Amygdala (tissue), 56 donors: Measurements from ENCODE around the gene HOXA1.

Experiments
- DNase-seq, 56 donors: peaks; one replicate each; lab custom pipeline; 2025; lab: John Stamatoyannopoulos, UW

The HOXA1 gene

DNA sequence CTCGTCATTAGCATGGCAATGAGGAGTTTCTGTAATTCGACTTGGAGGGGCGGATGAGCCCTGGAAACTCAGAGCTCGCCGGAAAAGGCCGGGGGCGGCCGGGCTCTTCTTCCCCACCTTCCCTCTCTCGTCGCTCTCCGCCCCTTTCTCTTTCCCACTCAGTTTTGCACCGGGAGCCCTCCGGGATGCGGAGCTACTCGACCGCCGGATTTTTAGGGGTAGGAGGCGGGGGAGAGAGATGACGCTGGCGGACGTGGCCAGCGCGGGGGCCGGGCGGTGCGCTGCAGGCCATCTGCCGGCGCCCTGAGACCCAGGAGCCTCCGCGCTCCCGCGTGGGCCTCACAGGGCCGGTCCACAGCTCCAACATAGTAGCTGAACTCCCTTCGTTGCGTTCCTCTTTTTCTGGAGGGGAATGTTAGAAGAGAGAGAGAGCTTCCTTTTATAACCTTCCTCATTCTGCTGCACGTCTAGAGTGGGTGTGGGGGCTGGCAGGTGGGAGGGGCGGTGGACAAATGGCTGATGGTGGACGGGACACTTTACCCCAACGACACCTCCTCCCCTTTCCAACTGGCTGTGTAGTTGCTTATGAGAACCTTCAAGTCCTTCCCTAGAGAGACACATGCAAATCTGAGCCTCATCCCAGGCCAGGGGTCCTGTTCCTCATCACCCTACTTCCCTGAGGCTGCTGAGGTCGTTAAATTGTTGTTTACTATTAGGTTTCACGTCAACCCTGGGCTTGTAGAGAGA is 1.1 kb upstream of the HOXA1 start:
- DNase-seq = no peak

GRCh38 chr7:27095050-27095896 is 527 bp downstream of the HOXA1 start:
- no peak for DNase-seq

DNA sequence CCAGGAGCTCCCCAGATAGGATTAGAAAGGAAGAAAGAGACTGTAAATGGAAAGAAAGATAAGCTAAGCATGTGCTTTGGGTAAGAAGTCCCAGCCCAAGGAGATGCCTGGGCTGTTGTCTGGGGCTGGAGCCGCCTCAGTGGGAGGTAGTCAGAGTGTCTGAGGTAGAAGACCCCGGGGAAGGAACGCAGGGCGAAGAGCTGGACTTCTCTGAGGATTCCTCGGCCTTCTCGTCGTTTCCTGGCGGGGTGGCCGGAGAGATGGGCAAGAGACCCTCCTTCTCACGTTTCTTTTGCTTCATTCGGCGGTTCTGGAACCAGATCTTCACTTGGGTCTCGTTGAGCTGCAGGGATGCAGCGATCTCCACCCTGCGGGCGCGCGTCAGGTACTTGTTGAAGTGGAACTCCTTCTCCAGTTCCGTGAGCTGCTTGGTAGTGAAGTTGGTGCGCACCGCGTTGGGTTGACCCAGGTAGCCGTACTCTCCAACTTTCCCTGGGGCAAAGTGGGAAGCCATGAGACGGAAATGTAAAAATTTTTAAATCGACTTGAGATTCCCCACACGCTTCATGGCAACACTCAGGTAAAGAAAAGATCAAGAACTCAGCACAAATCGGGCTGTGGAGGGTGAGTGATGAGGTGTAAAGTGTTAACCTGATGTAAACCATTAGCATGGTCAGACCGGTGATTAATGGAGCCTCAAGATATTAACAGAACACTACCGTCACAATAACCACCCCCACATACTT is 1.3 kb downstream of the HOXA1 start:
- no peak for DNase-seq

DNA sequence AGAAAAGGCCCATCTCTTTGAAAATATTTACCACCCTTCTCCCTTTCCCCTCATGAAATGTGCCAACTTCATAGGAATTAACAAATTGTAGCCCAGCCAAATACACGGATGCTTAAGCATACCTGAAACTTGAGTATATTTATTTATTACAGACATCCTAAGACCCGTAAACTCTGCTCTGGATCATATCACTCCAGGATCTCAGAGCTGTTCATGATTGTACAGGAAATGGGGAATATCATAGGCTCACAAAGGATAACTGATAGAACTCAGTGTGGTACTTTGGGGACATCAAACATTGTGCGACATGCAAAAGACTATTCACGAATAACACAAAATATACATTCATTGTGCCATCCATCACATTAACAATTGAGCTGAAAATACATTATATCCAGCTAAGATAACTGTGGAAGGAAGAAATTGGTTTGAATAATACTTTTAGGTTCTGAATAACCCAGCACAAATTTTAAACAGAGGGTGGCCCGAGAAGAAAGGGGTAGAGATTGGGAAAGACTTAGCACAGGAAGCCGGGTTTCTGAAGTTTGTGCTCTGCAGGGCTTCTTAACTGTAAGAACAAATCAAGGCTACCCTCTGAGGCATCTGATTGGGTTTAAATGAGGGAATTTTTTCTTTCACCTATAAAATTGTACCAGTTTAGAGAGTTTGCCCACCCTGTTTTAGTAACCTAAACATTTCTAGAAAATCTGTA is 2.5 kb downstream of the HOXA1 start:
- no peak for DNase-seq

DNA sequence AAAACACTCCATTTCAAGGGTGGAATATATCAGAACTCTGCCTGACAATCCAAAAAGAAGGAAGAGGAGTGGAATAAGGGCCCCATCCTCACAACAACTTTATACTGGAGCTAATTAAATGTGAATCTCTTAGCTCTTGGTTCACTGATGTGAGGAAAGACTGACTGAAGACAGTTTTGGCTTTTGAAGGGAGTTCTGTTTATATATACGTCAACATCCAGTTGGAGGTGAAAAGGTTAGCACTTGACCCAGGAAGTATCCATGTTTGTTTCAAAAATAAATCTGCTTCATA is 3.0 kb downstream of the HOXA1 start:
- DNase-seq = no peak

DNA sequence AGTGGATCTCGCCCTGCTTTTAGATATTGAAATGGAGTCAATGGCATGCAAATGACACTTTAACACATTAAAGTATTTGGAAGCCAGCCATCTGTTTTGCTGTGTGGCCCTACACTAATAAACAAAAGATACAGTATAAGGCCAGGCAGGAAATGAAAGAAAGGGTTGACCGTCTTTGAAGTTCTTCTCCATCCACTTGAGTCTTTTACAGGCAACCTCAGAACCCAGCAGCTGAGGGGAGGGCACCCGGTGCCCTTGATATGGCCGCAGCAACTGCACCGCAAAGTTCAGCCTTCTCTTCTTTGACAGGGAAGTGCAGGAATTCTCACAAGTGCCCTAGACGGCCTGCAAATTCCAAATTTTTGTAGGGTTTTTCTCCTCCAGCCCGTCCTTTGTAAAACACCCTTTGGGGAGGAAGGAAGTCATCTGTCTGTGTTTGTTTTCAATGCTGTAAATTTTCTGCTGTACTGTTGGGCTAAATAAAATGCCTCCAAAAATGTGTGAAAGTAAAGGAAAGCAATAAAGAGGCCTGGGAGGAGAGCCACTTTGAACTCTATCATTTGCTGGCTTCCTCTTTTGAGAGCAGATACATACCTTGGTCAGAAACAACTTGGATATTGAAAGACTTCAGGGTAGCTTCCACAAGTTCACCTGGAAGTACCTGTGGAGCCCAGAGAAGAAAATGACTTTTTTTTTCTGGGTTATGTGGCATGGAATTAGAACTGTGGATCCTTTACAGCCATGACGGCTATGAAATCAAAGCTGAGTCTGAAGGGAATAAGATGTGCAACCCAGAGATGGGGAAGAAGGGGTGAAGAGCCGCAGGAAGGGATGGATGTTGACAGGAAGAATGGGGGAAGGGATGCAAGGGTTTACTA is 3.6 kb downstream of the HOXA1 start:
- DNase-seq = no peak

GRCh38 chr7:27091105-27091504 is 4.7 kb downstream of the HOXA1 start:
- DNase-seq = no peak

- no peak for DNase-seq
These were observed 7.5 kb downstream of the HOXA1 start for GRCh38 chr7:27088002-27088922.

GRCh38 chr7:27083646-27084045 is 12.2 kb downstream of the HOXA1 start:
- no peak for DNase-seq

GRCh38 chr7:27082171-27082570 is 13.6 kb downstream of the HOXA1 start:
- no peak for DNase-seq

- no peak for DNase-seq
These were observed 14.9 kb downstream of the HOXA1 start for GRCh38 chr7:27080844-27081436.

- DNase-seq = no peak
These were observed 16.4 kb downstream of the HOXA1 start for GRCh38 chr7:27079234-27079975.

DNA sequence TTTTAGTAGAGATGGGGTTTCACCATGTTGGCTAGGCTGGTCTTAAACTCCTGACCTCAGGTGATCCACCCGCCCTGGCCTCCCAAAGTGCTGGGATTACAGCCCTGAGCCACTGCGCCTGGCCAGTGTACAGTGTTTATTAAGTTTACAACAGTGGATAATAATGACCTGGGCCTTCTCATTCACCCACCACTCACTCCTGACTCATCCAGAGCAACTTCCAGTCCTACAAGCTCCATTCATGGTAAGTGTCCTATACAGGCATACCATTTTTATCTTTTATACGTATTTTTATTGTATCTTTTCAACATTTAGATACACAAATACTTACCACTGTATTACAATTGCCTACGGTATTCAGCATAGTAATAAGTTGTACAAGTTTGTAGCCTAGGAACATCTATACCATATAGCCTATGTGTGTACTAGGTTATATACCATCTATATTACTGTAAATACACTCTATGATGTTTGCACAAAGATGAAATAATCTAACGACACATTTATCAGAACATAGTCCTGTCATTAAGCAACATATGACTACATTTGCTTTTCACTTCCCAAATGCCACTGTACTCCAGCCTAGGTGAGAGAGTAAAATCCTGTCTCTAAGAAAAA is 17.1 kb downstream of the HOXA1 start:
- DNase-seq = no peak

GRCh38 chr7:27073076-27073475 is 22.7 kb downstream of the HOXA1 start:
- DNase-seq = no peak

DNA sequence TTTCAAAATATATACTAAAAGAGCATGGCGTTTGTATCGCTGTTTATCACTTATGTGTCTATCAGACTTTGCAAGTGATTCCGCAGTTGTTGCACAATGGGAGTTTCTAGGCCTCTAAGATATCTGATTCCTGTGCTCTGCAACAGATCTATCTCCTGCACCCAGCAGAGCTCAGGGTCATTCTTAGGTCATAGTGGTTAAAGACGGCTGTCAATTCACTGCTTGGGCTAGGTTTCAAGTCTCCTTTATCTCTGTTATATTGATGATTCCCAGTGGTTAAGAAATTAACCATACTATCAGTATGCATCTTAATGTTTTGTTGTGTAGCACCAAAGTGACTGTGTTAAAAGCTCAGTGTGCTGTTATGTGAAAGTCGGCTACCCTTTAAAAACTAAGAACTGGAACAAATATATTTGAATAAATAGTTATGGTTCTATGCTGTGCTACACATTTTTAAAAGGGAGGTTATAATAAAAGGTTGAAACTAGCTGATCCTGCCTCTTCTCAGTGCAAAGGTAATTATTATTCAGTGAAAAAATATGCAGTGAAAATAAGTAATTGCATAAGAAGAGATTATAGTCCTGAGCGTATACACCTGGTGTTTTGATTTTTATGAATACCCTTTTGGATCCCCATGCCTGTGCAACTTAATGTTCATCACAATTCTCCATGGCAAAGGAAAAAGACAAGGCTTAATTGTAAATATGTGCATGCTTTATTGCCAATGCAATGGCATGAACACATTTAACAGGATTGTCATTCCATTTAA is 24.0 kb downstream of the HOXA1 start:
- DNase-seq = no peak

DNA sequence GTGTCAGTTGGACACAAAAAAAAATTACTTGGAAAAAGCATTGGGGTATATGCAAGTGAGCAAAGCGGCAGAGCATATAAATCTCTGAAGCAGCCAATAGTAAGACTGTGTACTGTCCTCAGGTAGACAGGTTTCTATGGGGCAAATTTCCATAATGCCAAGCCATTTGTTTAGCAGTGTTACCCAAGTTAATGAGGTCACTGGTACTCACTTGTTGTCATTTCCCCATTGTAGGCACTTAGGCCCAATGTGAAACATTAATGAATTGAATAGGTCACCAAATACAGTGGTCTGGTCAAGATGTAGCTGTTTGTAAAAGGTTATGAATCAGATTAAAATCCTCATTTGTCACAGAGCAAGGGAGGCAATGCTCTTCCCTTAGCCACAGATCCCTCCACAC is 27.5 kb downstream of the HOXA1 start:
- DNase-seq = no peak
